ENCODE data around the gene WWOX. TPM values are rescaled to one million over a fixed set of nuclear protein-coding genes. Genes with fewer than 3 reads are reported as not detected.

WWOX gene
- total RNA-seq, 1 experiment from 2014 or later, result 15.6 TPM

GRCh38 chr16:78988361-78988969, 889.0 kb downstream of the WWOX start:
- no peak overlapping the region for H3K23ac ChIP-seq (ENCODE audit: insufficient read length, low read depth, low read length)
- no peaks in the 10 kb centered on the region for H3K9me3 ChIP-seq (ENCODE audit: control insufficient read depth, low read depth, low read length)
- H3K79me2 ChIP-seq (ENCODE audit: insufficient read depth, low read length), result no peaks in the 10 kb centered on the region
- H3K27ac ChIP-seq (ENCODE audit: insufficient read length, low read depth, low read length), result no peak overlapping the region
- peak; percentile 65 for TF ChIP-seq CTCF (conservative IDR thresholded peaks at IDR 0.05)
- H3K4me1 ChIP-seq (ENCODE audit: insufficient read depth, low read length), result peaks cover 2% of the 10 kb centered on the region; the same call in 1 of the 2 replicates
- peak overlapping the region; percentile 34 for H3K18ac ChIP-seq (ENCODE audit: insufficient read length, low read depth, low read length)
- no peak overlapping the region for H2BK20ac ChIP-seq (ENCODE audit: low read depth, low read length, poor library complexity, severe bottlenecking)
- H2BK5ac ChIP-seq (ENCODE audit: insufficient read length, low read length), result no peak overlapping the region
- no peaks in the 10 kb centered on the region for H3K79me1 ChIP-seq (ENCODE audit: insufficient read depth, low read depth, low read length, poor library complexity, severe bottlenecking)
- no peak overlapping the region for H3K4me2 ChIP-seq (ENCODE audit: insufficient read depth, insufficient read length, low read length)
- H4K20me1 ChIP-seq (ENCODE audit: control insufficient read depth, insufficient read depth, insufficient read length), result no peaks in the 10 kb centered on the region
- no peak overlapping the region for H4K91ac ChIP-seq (ENCODE audit: insufficient read length, low read depth, low read length)
- no peaks in the 10 kb centered on the region for H3K27me3 ChIP-seq (ENCODE audit: insufficient read depth, low read length)
- Mint-ChIP-seq H3K9me3 (no peaks in the 10 kb centered on the region), H3K27ac (no peak overlapping the region), H3K27me3 (ENCODE audit: low read depth) (no peaks in the 10 kb centered on the region; the same call in 1 of the 2 replicates), H3K36me3 (ENCODE audit: insufficient read depth in 1 of 3, low read depth in 3 of 3) (no peaks in the 10 kb centered on the region), H3K4me1 (peaks cover 17 to 32% of the 10 kb centered on the region in 2 experiments), H3K4me3 (no peak overlapping the region)
- WGBS (ENCODE audit: extremely low coverage, insufficient read length, low lambda C conversion rate), result no CpG with 5 or more reads among the region's 9 CpGs
- no peak overlapping the region for H2BK120ac ChIP-seq (ENCODE audit: low read depth, low read length, poor library complexity, severe bottlenecking)
- no peak overlapping the region for H3T11ph ChIP-seq (ENCODE audit: low read length)
- no peak overlapping the region for H4K8ac ChIP-seq (replicated peaks; ENCODE audit: insufficient read length, low read depth, low read length)
- H3K23me2 ChIP-seq (ENCODE audit: insufficient read length, low read depth, low read length, poor library complexity, severe bottlenecking), result no peaks in the 10 kb centered on the region
- no peak overlapping the region for H3K14ac ChIP-seq (ENCODE audit: insufficient read depth, low read length)
- no peak overlapping the region for H2AFZ ChIP-seq (ENCODE audit: low read length)
- no peak overlapping the region for H3K56ac ChIP-seq (ENCODE audit: insufficient read length, low read depth, low read length)
- DNase-seq, result peak; percentile 58
- no peak overlapping the region for H3K9ac ChIP-seq (ENCODE audit: extremely low read depth, insufficient read length, low read length)
- H2BK12ac ChIP-seq (ENCODE audit: insufficient read length, low read depth, low read length), result no peak overlapping the region
- 0 out of 2 replicates have a peak overlapping the region, but pooled peaks have one; percentile 24 for H2BK15ac ChIP-seq (ENCODE audit: low read depth, low read length)
- H3K4ac ChIP-seq (ENCODE audit: low read depth, low read length), result no peak overlapping the region
- no peak overlapping the region for H4K5ac ChIP-seq (ENCODE audit: insufficient read length, low read depth, low read length)
- H2AK5ac ChIP-seq (ENCODE audit: insufficient read length, low read length), result no peak overlapping the region
